OCI-LY7 (cell line): ENCODE measurements around the gene TWSG1. TPM values are rescaled to one million over a fixed set of nuclear protein-coding genes. Genes with fewer than 3 reads are reported as not detected.

ENCODE experiments used
- BruUV-seq: library from RNA; stranded (reverse); fragments of 400-500 nt; replicated peaks from 2 replicates; lab custom pipeline; 2021; lab: Mats Ljungman, UMichigan
- CTCF ChIA-PET: fragments of 300-600 bp; sonication (Branson Sonifier 250); formaldehyde crosslinking; loops from one replicate; lab custom pipeline; 2022; ENCODE audit warnings: antibody characterized with exemption; ENCODE audit not compliant: unreplicated experiment; lab: Charles Lee
- POLR2A ChIA-PET: fragments of 300-600 bp; sonication (Branson Sonifier 250); formaldehyde crosslinking; loops from one replicate; lab custom pipeline; 2022; ENCODE audit warnings: antibody characterized with exemption; lab: Charles Lee
- DNase-seq: peaks from one replicate; pipeline ENCODE4 v3.0.0-alpha.2; 2015; ENCODE audit warnings: low spot score
- H2AFZ ChIP-seq: fragments of 200-600 bp; sonication (generic), shearing (Covaris generic); 2 replicates; pipeline ENCODE4 v1.6.1; 2014; ENCODE audit warnings: mild to moderate bottlenecking, antibody characterized with exemption, low read length, moderate library complexity
- H3K27ac ChIP-seq: fragments of 200-600 bp; sonication (generic); 2 replicates; pipeline ENCODE4 v1.5.1; 2014; ENCODE audit warnings: mixed run types, low read depth, mild to moderate bottlenecking, moderate library complexity, low read length, inconsistent platforms; ENCODE audit not compliant: poor library complexity, severe bottlenecking
- H3K36me3 ChIP-seq: fragments of 200-600 bp; sonication (generic); 2 replicates; pipeline ENCODE4 v1.6.1; 2014; ENCODE audit warnings: mild to moderate bottlenecking, antibody characterized with exemption, low read length, moderate library complexity, mixed read lengths; ENCODE audit not compliant: insufficient read depth
- H3K4me1 ChIP-seq: fragments of 200-600 bp; sonication (generic); 2 replicates; pipeline ENCODE4 v1.5.1; 2014; ENCODE audit warnings: mild to moderate bottlenecking, low read length; ENCODE audit not compliant: insufficient read depth, poor library complexity, severe bottlenecking
- H3K4me2 ChIP-seq: fragments of 200-600 bp; sonication (generic); 2 replicates; pipeline ENCODE4 v1.6.1; 2014; ENCODE audit warnings: mild to moderate bottlenecking, low read length
- H3K4me3 ChIP-seq: fragments of 200-600 bp; sonication (generic); 2 replicates; pipeline ENCODE4 v1.5.1; 2014; ENCODE audit warnings: mild to moderate bottlenecking, low read depth, low read length; ENCODE audit not compliant: poor library complexity, severe bottlenecking
- H3K79me2 ChIP-seq: fragments of 200-600 bp; sonication (generic); 2 replicates; pipeline ENCODE4 v1.6.1; 2016; ENCODE audit warnings: low read depth, mild to moderate bottlenecking, low read length, moderate library complexity, mixed read lengths; ENCODE audit not compliant: insufficient read depth
- H3K9me2 ChIP-seq: fragments of 200-600 bp; sonication (generic); 2 replicates; pipeline ENCODE4 v1.6.1; 2016; ENCODE audit warnings: mild to moderate bottlenecking, low read length, mixed read lengths; ENCODE audit not compliant: insufficient read depth
- H3K9me3 ChIP-seq: fragments of 200-600 bp; sonication (generic); 2 replicates; pipeline ENCODE4 v1.6.1; 2014; ENCODE audit warnings: mild to moderate bottlenecking, mixed run types, low read length, mixed read lengths
- H4K20me1 ChIP-seq: fragments of 200-600 bp; sonication (generic); 2 replicates; pipeline ENCODE4 v1.6.1; 2014; ENCODE audit warnings: mild to moderate bottlenecking, antibody characterized with exemption, low read length, moderate library complexity, mixed read lengths; ENCODE audit not compliant: insufficient read depth
- CTCF ChIP-seq: fragments of 200-600 bp; sonication (generic); conservative IDR thresholded peaks from 2 replicates; pipeline ENCODE4 v1.5.1; 2014; ENCODE audit warnings: mild to moderate bottlenecking, antibody characterized with exemption, low read length, moderate library complexity, mixed read lengths
- EZH2phosphoT487 ChIP-seq: fragments of 200-600 bp; sonication (generic); IDR thresholded peaks from 2 replicates; pipeline ENCODE4 v1.6.1; 2018; ENCODE audit warnings: low read depth, borderline replicate concordance, mild to moderate bottlenecking, mixed run types, antibody characterized with exemption, low read length, moderate library complexity, mixed read lengths
- intact Hi-C: fragments of 100-400 bp; cut with micrococcal nuclease; formaldehyde crosslinking; loops from one replicate; pipeline ENCODE4 v1.10.0; 2022; ENCODE audit not compliant: unreplicated experiment
- total RNA-seq, 2 experiments: library from RNA; depleted of rRNA in 1 of 2; stranded (reverse); fragments of >200 nt in 1 of 2; shearing (Covaris generic) in 1 of 2; gene quantifications; 2 replicates each; pipeline ENCODE4 v1.2.3, GENCODE V29; 2014 to 2022

Gene TWSG1
- total RNA-seq, 2 experiments from 2014 or later = 7.5 to 10.9 TPM

- Histone ChIP-seq H3K4me1 (no peaks in the 10 kb centered on the region), H3K36me3 (no peaks in the 10 kb centered on the region), H3K79me2 (no peaks in the 10 kb centered on the region), H3K27ac (no peak overlapping the region), H3K4me3 (no peak overlapping the region), H4K20me1 (no peaks in the 10 kb centered on the region), H3K9me2 (no peaks in the 10 kb centered on the region), H3K4me2 (no peak overlapping the region), H3K9me3 (no peaks in the 10 kb centered on the region), H2AFZ (no peak overlapping the region)
- DNase-seq = no peak
- POLR2A ChIA-PET = no interaction called here
- TF ChIP-seq EZH2phosphoT487 = no peak
- TF ChIP-seq CTCF = no peak
- CTCF ChIA-PET = no interaction called here
- intact Hi-C loops = loop anchor here (5.0 kb wide), 1 partner anchor 96 kb away; no protein-coding TSS in a partner anchor
- BruUV-seq = no TSS peak
Measured at GRCh38 chr18:9421096-9421900, 86.7 kb downstream of the TWSG1 start.

- DNase-seq = no peak
- ChIA-PET CTCF (no interaction called here), POLR2A (no interaction called here)
- H4K20me1 ChIP-seq = no peaks in the 10 kb centered on the region
- no peaks in the 10 kb centered on the region for H3K4me1 ChIP-seq
- no peaks in the 10 kb centered on the region for H3K36me3 ChIP-seq
- no peaks in the 10 kb centered on the region for H3K79me2 ChIP-seq
- intact Hi-C loops = loop anchor here (5.0 kb wide), 1 partner anchor 95 kb away; no protein-coding TSS in a partner anchor
- no TSS peak for BruUV-seq
- no peaks in the 10 kb centered on the region for H3K9me3 ChIP-seq
- no peak overlapping the region for H2AFZ ChIP-seq
- no peaks in the 10 kb centered on the region for H3K9me2 ChIP-seq
- no peak overlapping the region for H3K27ac ChIP-seq
- H3K4me2 ChIP-seq = no peak overlapping the region
- no peak for TF ChIP-seq EZH2phosphoT487
- no peak for TF ChIP-seq CTCF
- H3K4me3 ChIP-seq = no peak overlapping the region
Measured at GRCh38 chr18:9421901-9422327, 87.3 kb downstream of the TWSG1 start.
